Hepatocyte (in vitro differentiated cells): ENCODE results near the gene STMN1.

ENCODE experiments used
- EZH2 ChIP-seq: fragments of 200-600 bp; sonication (generic); IDR thresholded peaks from 2 replicates; pipeline ENCODE4 v1.6.1; 2016; ENCODE audit warnings: antibody characterized with exemption, mild to moderate bottlenecking, borderline replicate concordance
- EZH2phosphoT487 ChIP-seq: fragments of 200-600 bp; sonication (generic); IDR thresholded peaks from one replicate; pipeline ENCODE4 v1.6.1; 2018; ENCODE audit warnings: antibody characterized with exemption, mild to moderate bottlenecking, low read depth, moderate library complexity; ENCODE audit not compliant: unreplicated experiment, severe bottlenecking
- TF ChIP-seq, protein P1 (sequence below): fragments of 200-600 bp; sonication (generic); IDR thresholded peaks from 2 replicates; pipeline ENCODE4 v1.5.1; 2016; ENCODE audit warnings: antibody characterized with exemption, mild to moderate bottlenecking; ENCODE audit not compliant: poor library complexity

DNA sequence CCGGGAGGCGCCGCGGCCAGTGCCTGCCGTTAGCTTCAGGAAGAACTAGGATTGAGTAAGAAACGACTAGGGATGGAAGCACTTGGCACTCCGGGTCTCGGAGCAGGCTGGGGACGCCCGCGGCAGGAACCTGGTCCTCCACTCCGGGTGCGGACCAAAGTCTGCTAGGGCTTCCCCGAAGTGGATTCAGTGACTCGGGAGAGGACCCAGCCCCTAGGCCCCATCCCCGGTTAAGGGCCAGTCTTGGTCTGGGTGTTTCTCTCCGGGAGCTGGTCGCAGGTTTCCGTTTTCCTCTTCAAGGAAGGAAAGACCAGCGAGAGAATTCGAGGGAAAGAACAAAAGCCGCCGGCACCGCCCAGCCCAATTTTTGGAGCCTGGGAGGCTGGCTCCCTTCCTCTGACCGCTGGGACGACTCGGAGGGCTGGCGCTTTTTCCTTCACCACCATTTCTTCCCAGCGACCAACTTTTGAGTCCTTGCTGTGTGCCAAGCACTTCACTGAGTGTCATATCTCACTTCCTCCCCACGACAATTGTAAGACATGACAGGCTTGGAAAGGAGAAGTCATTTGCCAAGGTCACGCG, 16.8 kb upstream of the STMN1 start:
- no peak for TF ChIP-seq EZH2
- TF ChIP-seq, protein P1, sequence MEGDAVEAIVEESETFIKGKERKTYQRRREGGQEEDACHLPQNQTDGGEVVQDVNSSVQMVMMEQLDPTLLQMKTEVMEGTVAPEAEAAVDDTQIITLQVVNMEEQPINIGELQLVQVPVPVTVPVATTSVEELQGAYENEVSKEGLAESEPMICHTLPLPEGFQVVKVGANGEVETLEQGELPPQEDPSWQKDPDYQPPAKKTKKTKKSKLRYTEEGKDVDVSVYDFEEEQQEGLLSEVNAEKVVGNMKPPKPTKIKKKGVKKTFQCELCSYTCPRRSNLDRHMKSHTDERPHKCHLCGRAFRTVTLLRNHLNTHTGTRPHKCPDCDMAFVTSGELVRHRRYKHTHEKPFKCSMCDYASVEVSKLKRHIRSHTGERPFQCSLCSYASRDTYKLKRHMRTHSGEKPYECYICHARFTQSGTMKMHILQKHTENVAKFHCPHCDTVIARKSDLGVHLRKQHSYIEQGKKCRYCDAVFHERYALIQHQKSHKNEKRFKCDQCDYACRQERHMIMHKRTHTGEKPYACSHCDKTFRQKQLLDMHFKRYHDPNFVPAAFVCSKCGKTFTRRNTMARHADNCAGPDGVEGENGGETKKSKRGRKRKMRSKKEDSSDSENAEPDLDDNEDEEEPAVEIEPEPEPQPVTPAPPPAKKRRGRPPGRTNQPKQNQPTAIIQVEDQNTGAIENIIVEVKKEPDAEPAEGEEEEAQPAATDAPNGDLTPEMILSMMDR: no peak
- TF ChIP-seq EZH2phosphoT487: no peak
